HEK293 (cell line): ENCODE measurements around the gene SF3B3.

Experiments used
- GLI4 ChIP-seq: fragments of 450-650 bp; formaldehyde crosslinking; IDR thresholded peaks from 2 replicates; pipeline ENCODE4 v1.5.1; 2016; ENCODE audit warnings: missing biosample characterization, missing genetic modification characterization
- MEIS1 ChIP-seq: sonication (generic); formaldehyde crosslinking; IDR thresholded peaks from 2 replicates; pipeline ENCODE4 v1.8.1; 2022; ENCODE audit warnings: missing genetic modification reagents, mild to moderate bottlenecking, borderline replicate concordance
- MYNN ChIP-seq: fragments of 450-650 bp; formaldehyde crosslinking; IDR thresholded peaks from 2 replicates; pipeline ENCODE4 v1.5.1; 2016; ENCODE audit warnings: missing biosample characterization, missing genetic modification characterization, borderline replicate concordance
- REPIN1 ChIP-seq: fragments of 450-650 bp; formaldehyde crosslinking; IDR thresholded peaks from 2 replicates; pipeline ENCODE4 v1.5.1; 2017; ENCODE audit warnings: missing biosample characterization, missing genetic modification characterization, low read depth
- SP7 ChIP-seq: fragments of 450-650 bp; formaldehyde crosslinking; IDR thresholded peaks from 2 replicates; pipeline ENCODE4 v1.5.1; 2016; ENCODE audit warnings: missing biosample characterization, missing genetic modification characterization
- ZBTB1 ChIP-seq: fragments of 450-650 bp; formaldehyde crosslinking; IDR thresholded peaks from 2 replicates; pipeline ENCODE4 v1.5.1; 2016; ENCODE audit warnings: missing biosample characterization, missing genetic modification characterization
- ZNF112 ChIP-seq: fragments of 450-650 bp; formaldehyde crosslinking; IDR thresholded peaks from 2 replicates; pipeline ENCODE4 v1.5.0; 2017; ENCODE audit warnings: missing biosample characterization, missing genetic modification characterization
- ZNF157 ChIP-seq: fragments of 450-650 bp; formaldehyde crosslinking; IDR thresholded peaks from 2 replicates; pipeline ENCODE4 v1.5.1; 2016; ENCODE audit warnings: missing biosample characterization, missing genetic modification characterization
- ZNF221 ChIP-seq: fragments of 450-650 bp; formaldehyde crosslinking; IDR thresholded peaks from 2 replicates; pipeline ENCODE4 v1.5.1; 2017; ENCODE audit warnings: missing biosample characterization, missing genetic modification characterization, borderline replicate concordance
- ZNF23 ChIP-seq: fragments of 450-650 bp; formaldehyde crosslinking; IDR thresholded peaks from 2 replicates; pipeline ENCODE4 v1.5.1; 2016; ENCODE audit warnings: missing biosample characterization, missing genetic modification characterization, borderline replicate concordance
- ZNF266 ChIP-seq: fragments of 450-650 bp; formaldehyde crosslinking; IDR thresholded peaks from 2 replicates; pipeline ENCODE4 v1.5.1; 2016; ENCODE audit warnings: missing biosample characterization, missing genetic modification characterization, low read depth
- ZNF274 ChIP-seq, 2 experiments: fragments of 200-500 bp in 1 of 2; fragments of 450-650 bp in 1 of 2; sonication (Bioruptor generic) in 1 of 2; formaldehyde crosslinking in 1 of 2; IDR thresholded peaks; 2 replicates each; pipeline versions ENCODE4 v1.5.1 to v1.6.1; 2014 to 2016; ENCODE audit warnings: borderline replicate concordance in 1 of 2, inconsistent platforms in 1 of 2, low read length in 1 of 2, missing biosample characterization in 1 of 2, missing genetic modification characterization in 1 of 2
- ZNF311 ChIP-seq: fragments of 450-650 bp; formaldehyde crosslinking; IDR thresholded peaks from 2 replicates; pipeline ENCODE4 v1.5.1; 2017; ENCODE audit warnings: missing biosample characterization, missing genetic modification characterization, borderline replicate concordance
- ZNF521 ChIP-seq: fragments of 450-650 bp; formaldehyde crosslinking; IDR thresholded peaks from 2 replicates; pipeline ENCODE4 v1.5.1; 2017; ENCODE audit warnings: missing biosample characterization, mild to moderate bottlenecking, missing genetic modification characterization
- ZNF560 ChIP-seq: fragments of 450-650 bp; formaldehyde crosslinking; IDR thresholded peaks from 2 replicates; pipeline ENCODE4 v1.5.1; 2017; ENCODE audit warnings: missing biosample characterization, missing genetic modification characterization, borderline replicate concordance
- ZNF664 ChIP-seq: fragments of 450-650 bp; formaldehyde crosslinking; IDR thresholded peaks from 2 replicates; pipeline ENCODE4 v1.5.1; 2016; ENCODE audit warnings: missing biosample characterization, missing genetic modification characterization
- ZNF785 ChIP-seq: fragments of 450-650 bp; formaldehyde crosslinking; IDR thresholded peaks from 2 replicates; pipeline ENCODE4 v1.5.1; 2016; ENCODE audit warnings: missing biosample characterization, missing genetic modification characterization
- ZSCAN23 ChIP-seq: fragments of 450-650 bp; formaldehyde crosslinking; IDR thresholded peaks from 2 replicates; pipeline ENCODE4 v1.5.1; 2016; ENCODE audit warnings: missing biosample characterization, missing genetic modification characterization
- TF ChIP-seq, protein P1 (sequence below): fragments of 450-650 bp; formaldehyde crosslinking; conservative IDR thresholded peaks from 2 replicates; pipeline ENCODE4 v1.5.1; 2016; ENCODE audit warnings: low read depth, missing biosample characterization, missing genetic modification characterization
- TF ChIP-seq, protein P2 (sequence below): fragments of 450-650 bp; formaldehyde crosslinking; IDR thresholded peaks from 2 replicates; pipeline ENCODE4 v1.5.1; 2016; ENCODE audit warnings: missing biosample characterization, missing genetic modification characterization
- TF ChIP-seq, protein P3 (sequence below): sonication (generic); formaldehyde crosslinking; IDR thresholded peaks from 2 replicates; pipeline ENCODE4 v1.8.1; 2022; ENCODE audit warnings: mild to moderate bottlenecking, moderate library complexity, missing genetic modification reagents
- TF ChIP-seq, protein P4 (sequence below): fragments of 450-650 bp; formaldehyde crosslinking; IDR thresholded peaks from 2 replicates; pipeline ENCODE4 v1.5.1; 2016; ENCODE audit warnings: missing biosample characterization, missing genetic modification characterization, borderline replicate concordance
- TF ChIP-seq, protein P5 (sequence below): fragments of 450-650 bp; formaldehyde crosslinking; IDR thresholded peaks from 2 replicates; pipeline ENCODE4 v1.5.1; 2016; ENCODE audit warnings: missing biosample characterization, missing genetic modification characterization
- TF ChIP-seq, protein P6 (sequence below): fragments of 450-650 bp; formaldehyde crosslinking; IDR thresholded peaks from 2 replicates; pipeline ENCODE4 v1.5.1; 2016; ENCODE audit warnings: missing biosample characterization, missing genetic modification characterization

SF3B3 gene

DNA sequence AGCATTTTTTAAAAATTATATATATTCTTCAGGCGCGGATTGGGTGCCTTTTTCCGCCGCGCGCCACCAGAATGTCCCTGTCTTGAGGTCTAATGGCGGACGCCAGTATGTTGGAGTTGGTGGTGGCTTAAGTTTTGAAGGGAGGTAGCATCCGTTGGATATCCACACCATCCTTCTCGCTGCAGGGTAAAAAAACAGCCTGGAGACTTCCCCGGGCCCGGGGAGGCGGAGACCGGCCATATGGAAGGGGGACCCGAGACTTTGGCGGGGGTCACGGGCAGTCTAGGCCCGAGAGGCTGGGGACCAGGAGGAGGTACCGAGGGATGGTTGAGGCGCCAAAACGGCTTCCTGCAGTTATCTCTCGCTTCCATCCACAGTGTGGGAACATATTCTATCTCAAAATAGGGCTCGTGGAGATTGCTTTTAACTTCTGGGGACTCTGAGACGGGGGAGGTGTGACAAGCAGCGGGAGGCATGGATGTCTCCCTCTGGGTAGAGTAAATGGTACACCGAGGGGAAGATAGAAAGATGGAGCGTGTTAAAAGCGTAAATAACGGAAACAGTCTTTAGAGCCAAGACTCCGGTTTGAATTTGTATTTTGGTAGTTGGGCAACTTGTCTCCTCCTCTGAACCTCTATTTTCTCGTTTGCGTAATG lies at the start of gene SF3B3 (continued):
- TF ChIP-seq, protein P1, sequence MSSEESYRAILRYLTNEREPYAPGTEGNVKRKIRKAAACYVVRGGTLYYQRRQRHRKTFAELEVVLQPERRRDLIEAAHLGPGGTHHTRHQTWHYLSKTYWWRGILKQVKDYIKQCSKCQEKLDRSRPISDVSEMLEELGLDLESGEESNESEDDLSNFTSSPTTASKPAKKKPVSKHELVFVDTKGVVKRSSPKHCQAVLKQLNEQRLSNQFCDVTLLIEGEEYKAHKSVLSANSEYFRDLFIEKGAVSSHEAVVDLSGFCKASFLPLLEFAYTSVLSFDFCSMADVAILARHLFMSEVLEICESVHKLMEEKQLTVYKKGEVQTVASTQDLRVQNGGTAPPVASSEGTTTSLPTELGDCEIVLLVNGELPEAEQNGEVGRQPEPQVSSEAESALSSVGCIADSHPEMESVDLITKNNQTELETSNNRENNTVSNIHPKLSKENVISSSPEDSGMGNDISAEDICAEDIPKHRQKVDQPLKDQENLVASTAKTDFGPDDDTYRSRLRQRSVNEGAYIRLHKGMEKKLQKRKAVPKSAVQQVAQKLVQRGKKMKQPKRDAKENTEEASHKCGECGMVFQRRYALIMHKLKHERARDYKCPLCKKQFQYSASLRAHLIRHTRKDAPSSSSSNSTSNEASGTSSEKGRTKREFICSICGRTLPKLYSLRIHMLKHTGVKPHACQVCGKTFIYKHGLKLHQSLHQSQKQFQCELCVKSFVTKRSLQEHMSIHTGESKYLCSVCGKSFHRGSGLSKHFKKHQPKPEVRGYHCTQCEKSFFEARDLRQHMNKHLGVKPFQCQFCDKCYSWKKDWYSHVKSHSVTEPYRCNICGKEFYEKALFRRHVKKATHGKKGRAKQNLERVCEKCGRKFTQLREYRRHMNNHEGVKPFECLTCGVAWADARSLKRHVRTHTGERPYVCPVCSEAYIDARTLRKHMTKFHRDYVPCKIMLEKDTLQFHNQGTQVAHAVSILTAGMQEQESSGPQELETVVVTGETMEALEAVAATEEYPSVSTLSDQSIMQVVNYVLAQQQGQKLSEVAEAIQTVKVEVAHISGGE (tag by site-specific recombination), result peak; percentile 43; the same call in 1 of the 2 replicates
- TF ChIP-seq ZNF274 (IDR thresholded peaks at IDR 0.05; ENCODE audit: low read length), result no peak
- TF ChIP-seq ZNF274 (tag by site-specific recombination; IDR thresholded peaks at IDR 0.05; ENCODE audit: borderline replicate concordance), result no peak
- TF ChIP-seq, protein P2, sequence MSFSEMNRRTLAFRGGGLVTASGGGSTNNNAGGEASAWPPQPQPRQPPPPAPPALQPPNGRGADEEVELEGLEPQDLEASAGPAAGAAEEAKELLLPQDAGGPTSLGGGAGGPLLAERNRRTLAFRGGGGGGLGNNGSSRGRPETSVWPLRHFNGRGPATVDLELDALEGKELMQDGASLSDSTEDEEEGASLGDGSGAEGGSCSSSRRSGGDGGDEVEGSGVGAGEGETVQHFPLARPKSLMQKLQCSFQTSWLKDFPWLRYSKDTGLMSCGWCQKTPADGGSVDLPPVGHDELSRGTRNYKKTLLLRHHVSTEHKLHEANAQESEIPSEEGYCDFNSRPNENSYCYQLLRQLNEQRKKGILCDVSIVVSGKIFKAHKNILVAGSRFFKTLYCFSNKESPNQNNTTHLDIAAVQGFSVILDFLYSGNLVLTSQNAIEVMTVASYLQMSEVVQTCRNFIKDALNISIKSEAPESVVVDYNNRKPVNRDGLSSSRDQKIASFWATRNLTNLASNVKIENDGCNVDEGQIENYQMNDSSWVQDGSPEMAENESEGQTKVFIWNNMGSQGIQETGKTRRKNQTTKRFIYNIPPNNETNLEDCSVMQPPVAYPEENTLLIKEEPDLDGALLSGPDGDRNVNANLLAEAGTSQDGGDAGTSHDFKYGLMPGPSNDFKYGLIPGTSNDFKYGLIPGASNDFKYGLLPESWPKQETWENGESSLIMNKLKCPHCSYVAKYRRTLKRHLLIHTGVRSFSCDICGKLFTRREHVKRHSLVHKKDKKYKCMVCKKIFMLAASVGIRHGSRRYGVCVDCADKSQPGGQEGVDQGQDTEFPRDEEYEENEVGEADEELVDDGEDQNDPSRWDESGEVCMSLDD (tag by site-specific recombination), result peak; percentile 62; the same call in 1 of the 2 replicates
- TF ChIP-seq, protein P3, sequence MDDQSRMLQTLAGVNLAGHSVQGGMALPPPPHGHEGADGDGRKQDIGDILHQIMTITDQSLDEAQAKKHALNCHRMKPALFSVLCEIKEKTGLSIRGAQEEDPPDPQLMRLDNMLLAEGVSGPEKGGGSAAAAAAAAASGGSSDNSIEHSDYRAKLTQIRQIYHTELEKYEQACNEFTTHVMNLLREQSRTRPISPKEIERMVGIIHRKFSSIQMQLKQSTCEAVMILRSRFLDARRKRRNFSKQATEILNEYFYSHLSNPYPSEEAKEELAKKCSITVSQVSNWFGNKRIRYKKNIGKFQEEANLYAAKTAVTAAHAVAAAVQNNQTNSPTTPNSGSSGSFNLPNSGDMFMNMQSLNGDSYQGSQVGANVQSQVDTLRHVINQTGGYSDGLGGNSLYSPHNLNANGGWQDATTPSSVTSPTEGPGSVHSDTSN, result no peak
- TF ChIP-seq ZBTB1 (tag by site-specific recombination), result no peak
- no peak for TF ChIP-seq ZNF221 (tag by site-specific recombination)
- TF ChIP-seq, protein P4, sequence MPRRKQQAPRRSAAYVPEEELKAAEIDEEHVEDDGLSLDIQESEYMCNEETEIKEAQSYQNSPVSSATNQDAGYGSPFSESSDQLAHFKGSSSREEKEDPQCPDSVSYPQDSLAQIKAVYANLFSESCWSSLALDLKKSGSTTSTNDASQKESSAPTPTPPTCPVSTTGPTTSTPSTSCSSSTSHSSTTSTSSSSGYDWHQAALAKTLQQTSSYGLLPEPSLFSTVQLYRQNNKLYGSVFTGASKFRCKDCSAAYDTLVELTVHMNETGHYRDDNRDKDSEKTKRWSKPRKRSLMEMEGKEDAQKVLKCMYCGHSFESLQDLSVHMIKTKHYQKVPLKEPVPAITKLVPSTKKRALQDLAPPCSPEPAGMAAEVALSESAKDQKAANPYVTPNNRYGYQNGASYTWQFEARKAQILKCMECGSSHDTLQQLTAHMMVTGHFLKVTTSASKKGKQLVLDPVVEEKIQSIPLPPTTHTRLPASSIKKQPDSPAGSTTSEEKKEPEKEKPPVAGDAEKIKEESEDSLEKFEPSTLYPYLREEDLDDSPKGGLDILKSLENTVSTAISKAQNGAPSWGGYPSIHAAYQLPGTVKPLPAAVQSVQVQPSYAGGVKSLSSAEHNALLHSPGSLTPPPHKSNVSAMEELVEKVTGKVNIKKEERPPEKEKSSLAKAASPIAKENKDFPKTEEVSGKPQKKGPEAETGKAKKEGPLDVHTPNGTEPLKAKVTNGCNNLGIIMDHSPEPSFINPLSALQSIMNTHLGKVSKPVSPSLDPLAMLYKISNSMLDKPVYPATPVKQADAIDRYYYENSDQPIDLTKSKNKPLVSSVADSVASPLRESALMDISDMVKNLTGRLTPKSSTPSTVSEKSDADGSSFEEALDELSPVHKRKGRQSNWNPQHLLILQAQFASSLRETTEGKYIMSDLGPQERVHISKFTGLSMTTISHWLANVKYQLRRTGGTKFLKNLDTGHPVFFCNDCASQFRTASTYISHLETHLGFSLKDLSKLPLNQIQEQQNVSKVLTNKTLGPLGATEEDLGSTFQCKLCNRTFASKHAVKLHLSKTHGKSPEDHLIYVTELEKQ (tag by site-specific recombination), result no peak; the same call in 1 of the 2 replicates
- no peak for TF ChIP-seq ZNF23 (tag by site-specific recombination)
- TF ChIP-seq GLI4 (tag by site-specific recombination), result no peak
- no peak for TF ChIP-seq ZNF266 (tag by site-specific recombination)
- TF ChIP-seq ZNF785, result no peak
- TF ChIP-seq ZNF157 (tag by site-specific recombination), result no peak
- TF ChIP-seq ZSCAN23 (tag by site-specific recombination), result no peak
- no peak for TF ChIP-seq MEIS1 (CRISPR knock-in tag)
- no peak for TF ChIP-seq ZNF112 (tag by site-specific recombination)
- TF ChIP-seq ZNF521, result no peak
- TF ChIP-seq, protein P5, sequence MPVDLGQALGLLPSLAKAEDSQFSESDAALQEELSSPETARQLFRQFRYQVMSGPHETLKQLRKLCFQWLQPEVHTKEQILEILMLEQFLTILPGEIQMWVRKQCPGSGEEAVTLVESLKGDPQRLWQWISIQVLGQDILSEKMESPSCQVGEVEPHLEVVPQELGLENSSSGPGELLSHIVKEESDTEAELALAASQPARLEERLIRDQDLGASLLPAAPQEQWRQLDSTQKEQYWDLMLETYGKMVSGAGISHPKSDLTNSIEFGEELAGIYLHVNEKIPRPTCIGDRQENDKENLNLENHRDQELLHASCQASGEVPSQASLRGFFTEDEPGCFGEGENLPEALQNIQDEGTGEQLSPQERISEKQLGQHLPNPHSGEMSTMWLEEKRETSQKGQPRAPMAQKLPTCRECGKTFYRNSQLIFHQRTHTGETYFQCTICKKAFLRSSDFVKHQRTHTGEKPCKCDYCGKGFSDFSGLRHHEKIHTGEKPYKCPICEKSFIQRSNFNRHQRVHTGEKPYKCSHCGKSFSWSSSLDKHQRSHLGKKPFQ (tag by site-specific recombination), result no peak
- TF ChIP-seq, protein P6, sequence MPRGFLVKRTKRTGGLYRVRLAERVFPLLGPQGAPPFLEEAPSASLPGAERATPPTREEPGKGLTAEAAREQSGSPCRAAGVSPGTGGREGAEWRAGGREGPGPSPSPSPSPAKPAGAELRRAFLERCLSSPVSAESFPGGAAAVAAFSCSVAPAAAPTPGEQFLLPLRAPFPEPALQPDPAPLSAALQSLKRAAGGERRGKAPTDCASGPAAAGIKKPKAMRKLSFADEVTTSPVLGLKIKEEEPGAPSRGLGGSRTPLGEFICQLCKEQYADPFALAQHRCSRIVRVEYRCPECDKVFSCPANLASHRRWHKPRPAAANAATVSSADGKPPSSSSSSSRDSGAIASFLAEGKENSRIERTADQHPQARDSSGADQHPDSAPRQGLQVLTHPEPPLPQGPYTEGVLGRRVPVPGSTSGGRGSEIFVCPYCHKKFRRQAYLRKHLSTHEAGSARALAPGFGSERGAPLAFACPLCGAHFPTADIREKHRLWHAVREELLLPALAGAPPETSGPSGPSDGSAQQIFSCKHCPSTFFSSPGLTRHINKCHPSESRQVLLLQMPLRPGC (tag by site-specific recombination), result no peak
- TF ChIP-seq ZNF664 (tag by site-specific recombination), result no peak
- peak; percentile 38; the same call in 1 of the 2 replicates for TF ChIP-seq SP7 (tag by site-specific recombination)
- no peak for TF ChIP-seq MYNN (tag by site-specific recombination)
- no peak for TF ChIP-seq ZNF311 (tag by site-specific recombination)
- no peak for TF ChIP-seq ZNF560 (tag by site-specific recombination)
- no peak for TF ChIP-seq REPIN1 (tag by site-specific recombination)
